Stimulated activated CD8-positive, alpha-beta memory T cell treated with anti-CD3 and anti-CD28 coated beads, Interleukin-2, amount 100 ng/mL, for 1 hour (primary cell): ENCODE data around the gene RIOK1.
A peak's percentile ranks its signal among the peaks of the same experiment; 100 is the strongest.
"Not testable (repeated sequence)": the region's sequence is repeated elsewhere in the genome, so short reads cannot be mapped to it uniquely, and the experiment has no call there.

Experiments used
- DNase-seq, 2 donors: peaks; one replicate each; pipeline ENCODE4 v3.0.0-alpha.2; 2020; ENCODE audit warnings: low read depth in 2 of 2

Gene RIOK1

GRCh38 chr6:7389451-7390225 lies at the start of gene RIOK1, which contains the start of gene CAGE1:
Gene RIOK1 (plus strand): TSS chr6:7389808. CDS start chr6:7390003, 195 bp downstream.
Gene CAGE1 (minus strand): TSS chr6:7389742. CDS start chr6:7387173, 2,569 bp downstream.
- DNase-seq: peak; percentile 87

DNA sequence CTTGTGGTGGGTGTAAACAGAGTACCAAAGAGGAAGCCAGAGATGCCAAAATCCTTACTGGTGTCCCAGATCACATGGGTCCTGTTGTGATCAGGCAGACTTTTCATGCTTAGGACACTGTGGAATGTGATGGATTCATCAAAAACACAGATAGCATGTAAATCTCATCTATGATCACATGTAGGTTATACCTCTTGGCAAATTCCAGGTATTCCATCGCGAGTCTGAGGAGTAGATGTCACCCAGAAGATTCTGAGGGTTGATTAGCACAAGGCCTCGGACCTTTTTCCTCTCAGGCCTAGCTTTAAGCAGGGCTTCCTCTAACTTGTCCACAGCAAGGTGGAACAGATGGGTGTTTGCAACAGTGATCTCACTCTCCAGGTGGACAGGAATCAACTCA lies 48.3 kb upstream of the RIOK1 start:
- DNase-seq: no peak

DNA sequence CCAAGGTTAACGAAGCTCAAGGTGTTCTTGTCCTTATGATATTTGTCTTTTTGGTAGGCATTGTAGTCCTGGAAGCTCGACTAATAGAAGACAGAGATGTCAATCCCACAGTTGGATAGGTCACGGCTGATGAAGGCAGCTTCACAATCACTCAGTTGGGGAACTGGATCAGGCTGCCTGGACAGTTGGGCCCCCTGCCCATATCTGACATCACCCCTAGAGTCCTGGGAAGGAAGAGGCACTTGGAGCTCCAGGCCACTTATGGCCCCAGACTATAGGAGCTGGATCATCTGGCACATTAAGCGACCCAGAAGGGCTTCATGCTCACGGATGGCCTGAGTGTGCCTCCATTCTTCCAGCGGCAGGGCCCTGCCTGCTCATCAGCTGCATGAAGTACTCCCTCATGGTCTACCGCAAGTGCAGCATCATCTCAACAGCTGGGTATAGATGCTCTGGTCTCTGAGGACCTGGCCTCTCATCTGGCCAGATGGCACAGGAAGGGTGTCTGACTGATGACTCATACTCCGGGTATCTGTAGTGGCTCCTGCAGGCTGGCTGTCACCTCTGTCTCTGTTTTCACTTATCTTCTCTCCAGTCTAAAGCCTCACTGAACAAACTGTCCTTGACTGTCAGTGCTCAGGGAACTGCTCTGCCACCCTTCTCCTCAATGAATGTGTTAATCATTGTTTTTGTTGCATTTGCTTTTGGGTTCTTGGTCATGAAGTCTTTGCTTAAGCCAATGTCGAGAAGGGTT lies 47.4 kb upstream of the RIOK1 start:
- no peak for DNase-seq

GRCh38 chr6:7343546-7344475 lies 45.8 kb upstream of the RIOK1 start:
- DNase-seq: no peak

DNA sequence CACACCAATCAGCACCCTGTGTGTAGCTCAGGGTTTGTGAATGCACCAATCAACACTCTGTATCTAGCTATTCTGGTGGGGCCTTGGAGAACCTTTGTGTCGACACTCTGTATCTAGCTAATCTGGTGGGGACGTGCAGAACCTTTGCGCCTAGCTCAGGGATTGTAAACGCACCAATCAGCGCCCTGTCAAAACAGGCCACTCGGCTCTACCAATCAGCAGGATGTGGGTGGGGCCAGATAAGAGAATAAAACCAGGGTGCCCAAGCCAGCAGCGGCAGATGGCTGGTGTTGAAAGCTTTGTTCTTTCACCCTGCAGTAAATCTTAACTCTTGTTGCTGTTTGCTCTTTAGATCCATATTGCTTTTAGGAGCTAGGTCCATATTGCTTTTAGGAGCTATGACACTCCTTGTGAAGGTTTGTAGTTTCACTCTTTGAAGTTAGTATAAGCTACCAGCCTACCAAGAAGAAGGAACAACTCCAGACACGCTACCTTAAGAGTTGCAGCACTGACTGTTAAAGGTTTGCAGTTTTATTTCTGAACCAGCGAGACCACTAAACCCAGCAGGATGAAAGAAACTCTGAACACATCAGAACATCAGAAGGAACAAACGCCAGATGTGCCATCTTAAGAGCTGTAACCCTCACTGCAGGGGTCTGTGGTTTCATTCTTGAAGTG lies 44.7 kb upstream of the RIOK1 start:
- DNase-seq: not testable (repeated sequence)

DNA sequence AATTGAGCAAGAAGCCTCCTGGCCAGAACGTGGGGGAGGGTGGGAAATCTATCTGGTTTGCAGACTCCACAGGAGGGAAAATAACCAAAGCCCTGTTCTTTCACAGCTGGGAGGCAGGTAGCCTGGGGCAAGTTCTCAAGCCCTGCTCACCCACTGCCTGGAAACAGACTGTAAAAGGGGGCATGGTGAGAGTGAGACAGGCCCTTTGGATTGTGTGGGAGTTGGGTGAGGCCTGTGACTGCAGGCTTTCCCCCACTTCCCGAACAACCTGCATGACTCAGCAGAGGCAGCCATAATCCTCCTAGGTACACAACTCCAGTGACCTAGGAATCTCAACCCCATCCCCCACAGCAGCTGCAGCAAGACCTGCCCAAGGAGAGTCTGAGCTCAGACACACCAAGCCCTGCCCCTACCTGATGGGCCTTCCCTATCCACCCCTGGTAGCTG lies 42.0 kb upstream of the RIOK1 start:
- DNase-seq: not testable (repeated sequence)

DNA sequence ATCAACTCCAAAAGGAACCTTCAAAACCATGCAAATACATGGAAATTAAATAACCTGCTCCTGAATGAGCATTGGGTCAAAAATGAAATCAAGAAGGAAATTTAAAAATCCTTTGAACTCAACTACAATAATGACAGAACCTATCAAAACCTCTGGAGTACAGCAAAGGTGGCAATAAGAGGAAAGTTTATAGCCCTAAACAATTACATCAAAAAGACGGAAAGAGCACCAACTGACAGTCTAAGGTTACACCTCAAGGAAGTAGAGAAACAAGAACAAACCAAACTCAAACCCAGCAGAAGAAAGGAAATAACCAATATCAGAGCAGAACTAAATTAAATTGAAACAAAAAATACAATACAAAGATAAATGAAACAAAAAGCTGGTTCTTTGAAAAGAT lies 39.0 kb upstream of the RIOK1 start:
- DNase-seq: not testable (repeated sequence)

DNA sequence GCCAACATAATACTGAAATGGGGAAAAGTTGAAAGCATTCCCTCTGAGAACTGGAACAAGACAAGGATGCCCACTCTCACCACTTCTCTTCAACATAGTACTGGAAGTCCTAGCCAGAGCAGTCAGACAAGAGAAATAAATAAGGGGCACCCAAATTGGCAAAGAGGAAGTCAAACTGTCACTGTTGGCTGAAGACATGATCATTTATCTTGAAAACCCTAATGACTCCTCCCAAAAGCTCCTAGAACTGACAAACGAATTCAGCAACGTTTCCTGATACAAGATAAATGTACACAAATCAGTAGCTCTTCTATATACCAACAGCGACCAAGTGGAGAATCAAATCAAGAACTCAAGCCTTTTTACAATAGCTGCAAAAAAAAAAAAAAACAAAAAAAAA lies 37.7 kb upstream of the RIOK1 start:
- DNase-seq: not testable (repeated sequence)

GRCh38 chr6:7367408-7367807 lies 22.2 kb upstream of the RIOK1 start:
- DNase-seq: no peak

- DNase-seq: no peak
Observed at GRCh38 chr6:7373739-7374138, 15.9 kb upstream of the RIOK1 start.

GRCh38 chr6:7377961-7378360 lies 11.6 kb upstream of the RIOK1 start:
- no peak for DNase-seq

DNA sequence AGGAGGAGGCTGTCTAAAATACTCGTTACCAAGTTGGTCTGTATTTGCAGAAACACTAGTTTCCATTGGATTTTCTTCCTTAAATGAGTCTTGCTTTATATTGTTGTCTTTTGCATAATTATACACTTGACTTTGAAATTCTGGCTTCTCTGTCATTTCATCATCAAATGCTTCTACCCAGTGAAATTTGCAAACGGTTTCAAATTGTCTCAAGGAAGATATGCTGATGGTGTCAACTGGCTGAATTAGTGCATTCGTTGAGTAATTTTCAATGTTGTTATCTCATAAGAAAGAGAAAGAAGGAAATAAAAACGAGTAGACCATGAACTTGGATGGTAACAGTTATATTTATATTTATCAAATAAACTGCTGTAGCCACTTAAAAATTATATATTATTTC lies 10.9 kb upstream of the RIOK1 start:
- DNase-seq: no peak

DNA sequence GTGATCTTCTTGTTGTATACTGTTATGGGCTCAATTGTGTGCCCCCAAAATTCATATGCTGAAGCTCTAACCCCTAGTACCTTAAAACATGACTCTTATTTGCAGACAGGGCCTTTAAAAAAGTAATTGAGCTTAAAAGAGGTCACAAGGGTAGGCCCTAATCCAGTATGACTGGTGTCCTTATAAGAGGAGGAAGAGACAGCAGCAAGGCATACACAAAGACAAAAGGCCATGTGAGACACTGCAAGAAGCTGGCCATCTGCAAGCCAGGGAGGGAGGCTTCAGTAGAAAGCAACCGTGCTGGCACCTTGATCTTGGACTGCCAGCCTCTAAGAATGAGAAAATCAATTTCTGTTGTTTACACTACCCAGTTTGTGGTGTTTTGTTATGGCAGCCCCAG lies 8.5 kb upstream of the RIOK1 start:
- DNase-seq: no peak

DNA sequence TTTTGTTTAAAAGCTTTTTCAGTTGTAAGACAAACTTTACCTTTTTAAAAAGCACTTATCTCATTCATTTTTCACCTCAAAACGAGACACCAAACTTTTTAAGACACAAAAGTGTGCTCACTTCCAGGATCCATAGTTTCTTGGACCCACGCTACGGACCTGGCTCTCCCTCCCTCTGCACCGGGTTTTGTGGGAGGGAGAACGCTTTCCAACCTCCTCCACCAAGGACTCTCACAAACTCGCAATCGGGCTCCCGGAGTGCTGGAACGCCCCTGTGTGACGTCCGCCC lies 502 bp upstream of the RIOK1 start:
- DNase-seq: no peak

DNA sequence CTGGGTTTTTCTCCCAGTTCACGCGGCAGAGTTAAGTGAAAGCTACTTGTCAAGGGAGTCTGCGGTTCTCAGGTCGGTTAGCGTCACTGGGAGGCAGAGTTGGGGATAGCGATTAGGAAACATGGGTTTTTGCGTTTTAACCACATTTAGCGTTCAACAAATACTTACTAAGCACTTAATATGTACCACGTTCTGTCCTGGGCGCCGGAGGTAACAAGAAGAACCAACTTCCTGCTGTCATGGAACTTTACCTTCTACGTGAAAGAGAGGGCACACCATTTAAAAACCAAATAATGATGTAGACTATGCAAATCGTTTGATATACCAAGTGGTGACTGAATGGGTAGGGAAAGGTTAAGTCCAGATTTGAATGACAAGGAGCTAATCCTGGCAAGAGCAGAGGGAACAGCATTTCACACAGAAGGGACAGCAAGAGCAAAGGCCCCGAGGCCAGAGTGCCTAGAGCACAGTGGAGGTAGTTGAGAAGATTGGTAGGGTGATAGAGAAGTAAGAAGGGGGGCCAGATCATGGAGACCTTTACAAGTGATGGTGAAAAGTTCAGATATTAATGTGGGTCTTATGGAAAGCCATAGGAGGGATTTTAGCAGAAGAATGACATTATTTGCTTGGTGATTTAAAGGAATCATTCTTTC lies 744 bp downstream of the RIOK1 start:
- DNase-seq: no peak

- DNase-seq: no peak
Observed at GRCh38 chr6:7391151-7391550, 1.5 kb downstream of the RIOK1 start.

DNA sequence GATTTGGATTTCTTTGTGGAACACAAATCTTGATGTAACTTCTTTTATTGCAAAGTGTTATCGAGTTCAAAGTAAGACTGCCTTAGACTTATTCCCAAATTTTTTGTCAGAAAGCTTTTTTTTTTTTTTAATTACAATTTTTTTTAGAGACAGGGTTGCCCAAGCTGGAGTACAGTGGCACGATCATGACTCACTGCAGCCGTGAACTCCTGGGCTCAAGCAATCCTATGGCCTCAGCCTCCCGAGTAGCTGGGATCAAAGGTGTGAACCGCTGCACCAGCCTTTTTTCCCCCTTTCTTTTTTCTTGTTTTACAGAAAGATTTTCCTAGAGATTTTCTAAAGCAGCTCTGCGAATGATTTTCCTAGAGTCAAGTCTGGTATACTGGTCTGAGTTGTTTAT lies 2.8 kb downstream of the RIOK1 start:
- no peak for DNase-seq

- no peak for DNase-seq
Observed at GRCh38 chr6:7401075-7401474, 11.5 kb downstream of the RIOK1 start.

DNA sequence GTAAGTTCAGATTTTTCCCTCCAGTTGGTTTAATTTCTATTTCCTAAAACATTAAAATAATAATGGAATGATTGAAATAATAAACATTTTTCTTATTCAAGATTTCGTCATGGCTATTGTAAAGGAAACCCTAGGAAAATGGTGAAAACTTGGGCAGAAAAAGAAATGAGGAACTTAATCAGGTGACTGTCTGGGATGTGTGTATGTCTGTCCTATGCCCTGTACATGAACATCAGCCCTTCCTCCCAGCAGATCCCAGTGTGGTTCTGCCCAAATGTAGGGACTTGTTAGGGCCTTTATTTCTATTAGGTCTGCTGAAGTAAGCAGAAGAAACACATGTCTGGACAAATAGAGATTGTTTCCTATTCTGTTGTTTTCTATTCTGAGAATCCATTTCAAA lies 13.1 kb downstream of the RIOK1 start:
- no peak for DNase-seq

DNA sequence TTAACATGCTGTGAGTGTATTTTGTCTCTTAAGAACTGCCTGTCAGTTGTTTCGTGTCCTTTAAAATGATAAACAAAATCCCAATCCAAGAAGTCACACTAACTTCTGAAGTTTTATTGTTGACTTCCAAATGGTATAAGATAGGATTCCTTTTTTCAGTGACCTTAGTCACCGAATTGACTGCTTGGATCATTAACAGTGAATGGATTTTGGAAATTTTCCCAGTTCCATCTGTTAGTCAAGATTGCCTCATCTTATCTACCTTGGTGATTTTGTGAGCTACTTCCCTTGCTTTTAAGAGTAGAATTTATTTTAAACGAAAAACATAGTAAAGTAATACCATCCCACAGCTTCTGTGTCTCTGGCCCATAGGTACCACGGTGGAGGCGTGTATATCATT lies 14.9 kb downstream of the RIOK1 start:
- no peak for DNase-seq

DNA sequence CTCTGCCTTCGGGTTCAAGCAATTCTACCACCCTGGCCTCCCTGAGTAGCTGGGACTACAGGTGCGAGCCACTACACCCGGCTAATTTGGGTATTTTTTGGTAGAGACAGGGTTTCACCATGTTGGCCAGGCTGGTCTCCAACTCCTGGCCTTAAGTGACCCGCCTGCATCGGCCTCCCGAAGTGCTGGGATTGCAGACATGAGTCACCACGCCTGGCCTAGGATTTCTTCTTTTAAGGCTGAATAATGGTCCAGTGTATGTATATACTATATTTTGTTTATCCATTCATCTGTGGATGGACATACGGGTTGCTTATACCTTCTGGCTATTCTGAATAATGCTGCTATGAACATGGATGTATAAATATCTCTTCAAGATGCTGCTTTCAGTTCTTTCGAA lies 17.1 kb downstream of the RIOK1 start:
- DNase-seq: no peak
